Progenitor cell of endocrine pancreas (in vitro differentiated cells): ENCODE measurements around the gene LIPI. TPM values are rescaled to one million over a fixed set of nuclear protein-coding genes. Genes with fewer than 3 reads are reported as not detected.
A peak's percentile ranks its signal among the peaks of the same experiment; 100 is the strongest.

Source experiments
- DNase-seq: peaks from one replicate; pipeline ENCODE4 v3.0.0; 2021; ENCODE audit warnings: low spot score; ENCODE audit not compliant: unreplicated experiment
- H3K27ac Mint-ChIP-seq: 2 replicates; pipeline ENCODE4 v1.8.0; 2021; ENCODE audit warnings: mild to moderate bottlenecking, moderate library complexity, mixed read lengths
- H3K27me3 Mint-ChIP-seq: 2 replicates; pipeline ENCODE4 v1.8.0; 2021; ENCODE audit warnings: mixed read lengths
- H3K36me3 Mint-ChIP-seq: 2 replicates; pipeline ENCODE4 v1.8.0; 2022; ENCODE audit warnings: mixed read lengths; ENCODE audit not compliant: insufficient read depth
- H3K4me1 Mint-ChIP-seq: 2 replicates; pipeline ENCODE4 v1.8.0; 2021; ENCODE audit warnings: low read depth, mixed read lengths
- H3K4me3 Mint-ChIP-seq: 2 replicates; pipeline ENCODE4 v1.8.0; 2021; ENCODE audit warnings: low read depth, mild to moderate bottlenecking, moderate library complexity, mixed read lengths
- H3K9me3 Mint-ChIP-seq: 2 replicates; pipeline ENCODE4 v1.8.0; 2021; ENCODE audit warnings: low read depth, mixed read lengths
- CTCF ChIP-seq: fragments of 200-600 bp; sonication (generic); IDR thresholded peaks from one replicate; pipeline ENCODE4 v1.5.0; 2021; ENCODE audit warnings: antibody characterized with exemption, mild to moderate bottlenecking; ENCODE audit not compliant: unreplicated experiment
- total RNA-seq: library from RNA; stranded (reverse); gene quantifications from 2 replicates; pipeline ENCODE4 v1.2.1, GENCODE V29; 2021

LIPI gene
- total RNA-seq, 1 donor from 2014 or later: not detected

GRCh38 chr21:14080764-14081096, 130.0 kb downstream of the LIPI start:
- Mint-ChIP-seq H3K27ac (no peak overlapping the region), H3K27me3 (no peaks in the 10 kb centered on the region), H3K36me3 (peaks cover 20% of the 10 kb centered on the region), H3K9me3 (peaks cover 37% of the 10 kb centered on the region), H3K4me1 (no peaks in the 10 kb centered on the region), H3K4me3 (no peak overlapping the region)
- TF ChIP-seq CTCF: no peak
- no peak for DNase-seq

- H3K4me1 Mint-ChIP-seq: no peaks in the 10 kb centered on the region
- H3K4me3 Mint-ChIP-seq: no peak overlapping the region
- H3K36me3 Mint-ChIP-seq: peaks cover 20% of the 10 kb centered on the region
- no peak for DNase-seq
- H3K27ac Mint-ChIP-seq: peak overlapping the region; percentile 37
- H3K27me3 Mint-ChIP-seq: no peaks in the 10 kb centered on the region
- H3K9me3 Mint-ChIP-seq: peaks cover 37% of the 10 kb centered on the region
- no peak for TF ChIP-seq CTCF
Measured at GRCh38 chr21:14080040-14080763, 130.6 kb downstream of the LIPI start.

GRCh38 chr21:14078746-14079375, 131.9 kb downstream of the LIPI start:
- Mint-ChIP-seq H3K27ac (no peak overlapping the region), H3K9me3 (peaks cover 41% of the 10 kb centered on the region), H3K27me3 (no peaks in the 10 kb centered on the region), H3K4me3 (no peak overlapping the region), H3K4me1 (no peaks in the 10 kb centered on the region), H3K36me3 (peaks cover 21% of the 10 kb centered on the region)
- no peak for TF ChIP-seq CTCF
- no peak for DNase-seq

GRCh38 chr21:14076143-14076806, 134.5 kb downstream of the LIPI start:
- Mint-ChIP-seq H3K27ac (no peak overlapping the region), H3K4me1 (no peaks in the 10 kb centered on the region), H3K27me3 (no peaks in the 10 kb centered on the region), H3K4me3 (no peak overlapping the region), H3K9me3 (peaks cover 36% of the 10 kb centered on the region), H3K36me3 (peaks cover 16% of the 10 kb centered on the region)
- no peak for TF ChIP-seq CTCF
- DNase-seq: no peak

- no peak for DNase-seq
- no peak for TF ChIP-seq CTCF
- peaks cover 34% of the 10 kb centered on the region for H3K9me3 Mint-ChIP-seq
- H3K4me1 Mint-ChIP-seq: no peaks in the 10 kb centered on the region
- H3K27me3 Mint-ChIP-seq: no peaks in the 10 kb centered on the region
- peaks cover 15% of the 10 kb centered on the region for H3K36me3 Mint-ChIP-seq
- H3K27ac Mint-ChIP-seq: no peak overlapping the region
- H3K4me3 Mint-ChIP-seq: no peak overlapping the region
Measured at GRCh38 chr21:14075346-14076142, 135.2 kb downstream of the LIPI start.
